ENCODE data around the gene SDSL.

SDSL gene

GRCh38 chr12:113461666-113462065 lies 39.5 kb downstream of the SDSL start:
- TF ChIP-seq CTCF (IDR thresholded peaks at IDR 0.05; ENCODE audit: borderline replicate concordance, insufficient read depth, low read depth, low read length) = peak; percentile 44; the same call in 1 of the 2 replicates
- H3K4me3 ChIP-seq (ENCODE audit: low read depth, low read length) = no peak overlapping the region

DNA sequence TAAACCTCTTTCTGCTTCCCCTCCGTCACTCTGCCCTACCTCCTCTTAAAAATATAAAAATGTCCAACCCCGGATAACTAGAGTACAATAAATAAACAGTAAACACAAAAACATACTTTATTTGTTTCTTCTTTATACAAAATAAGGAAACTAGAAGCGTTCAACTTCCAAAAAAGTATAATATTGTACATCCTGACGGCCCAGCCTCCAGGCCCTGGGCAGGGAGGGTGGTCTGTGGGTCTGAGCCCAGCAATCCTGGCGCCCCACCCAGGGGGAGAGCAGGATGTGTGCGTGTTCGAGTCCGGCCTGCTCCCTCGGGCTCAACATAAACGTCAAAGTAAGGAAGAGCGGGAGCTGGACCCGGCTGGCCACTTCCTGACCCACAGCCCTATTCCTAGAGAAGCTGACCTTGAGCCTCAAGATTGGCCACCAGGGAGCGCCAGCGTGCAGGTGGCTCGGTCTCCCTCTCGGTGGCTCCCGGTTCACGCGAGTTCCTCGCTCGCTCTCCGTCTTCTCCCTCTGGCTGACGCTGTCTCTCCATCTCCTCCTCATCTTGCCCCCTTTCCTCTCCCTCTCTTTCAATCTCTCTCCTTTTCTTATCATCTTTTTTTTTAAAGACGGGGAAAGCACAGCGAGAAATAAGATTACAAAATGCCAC lies 40.1 kb downstream of the SDSL start:
- no peak overlapping the region for H3K4me3 ChIP-seq (ENCODE audit: low read depth, low read length)
- peak; percentile 92 for TF ChIP-seq CTCF (IDR thresholded peaks at IDR 0.05; ENCODE audit: borderline replicate concordance, insufficient read depth, low read depth, low read length)

DNA sequence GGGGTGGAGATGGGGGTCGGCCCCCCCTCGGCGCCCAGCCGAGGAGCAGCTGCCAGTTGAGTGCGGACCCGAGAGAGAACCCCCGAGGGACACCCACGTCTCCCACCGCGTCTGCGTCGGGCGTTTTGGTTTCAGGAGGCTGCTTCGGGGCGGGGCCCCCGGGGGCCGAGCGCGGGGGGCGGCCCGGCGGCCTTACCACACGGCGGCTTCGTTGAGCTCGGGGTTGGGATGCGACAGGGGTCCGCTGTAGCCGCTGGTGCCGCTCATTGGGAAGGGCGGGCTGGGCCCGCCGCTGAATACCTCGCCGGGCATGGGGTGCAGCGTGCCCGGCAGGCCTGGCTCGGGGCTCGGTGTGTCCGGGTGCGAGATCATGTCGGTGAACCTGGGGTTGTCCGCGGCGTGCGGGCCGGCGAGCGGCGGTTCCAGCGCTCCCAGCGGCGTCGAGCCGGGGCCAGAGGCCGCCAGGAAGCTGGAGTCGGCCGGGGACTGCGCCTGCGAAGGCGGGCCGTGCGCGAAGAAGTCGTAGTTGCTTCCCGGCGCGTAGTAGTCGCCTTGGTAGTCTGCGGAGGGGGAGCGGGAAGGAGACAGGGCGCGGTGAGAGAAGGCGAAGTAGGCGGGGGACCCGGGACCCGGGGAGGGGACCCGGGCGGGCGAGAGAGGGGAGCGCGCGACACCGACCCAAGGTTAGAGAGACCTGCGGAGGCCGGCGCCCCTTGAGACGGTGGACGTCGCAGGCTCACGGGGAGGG lies 41.0 kb downstream of the SDSL start:
- no peak overlapping the region for H3K4me3 ChIP-seq (ENCODE audit: low read depth, low read length)
- no peak for TF ChIP-seq CTCF (IDR thresholded peaks at IDR 0.05; ENCODE audit: borderline replicate concordance, insufficient read depth, low read depth, low read length)

- no peak for TF ChIP-seq CTCF (IDR thresholded peaks at IDR 0.05; ENCODE audit: borderline replicate concordance, insufficient read depth, low read depth, low read length)
- H3K4me3 ChIP-seq (ENCODE audit: low read depth, low read length) = no peak overlapping the region
Observed at GRCh38 chr12:113463746-113464451, 41.7 kb downstream of the SDSL start.

DNA sequence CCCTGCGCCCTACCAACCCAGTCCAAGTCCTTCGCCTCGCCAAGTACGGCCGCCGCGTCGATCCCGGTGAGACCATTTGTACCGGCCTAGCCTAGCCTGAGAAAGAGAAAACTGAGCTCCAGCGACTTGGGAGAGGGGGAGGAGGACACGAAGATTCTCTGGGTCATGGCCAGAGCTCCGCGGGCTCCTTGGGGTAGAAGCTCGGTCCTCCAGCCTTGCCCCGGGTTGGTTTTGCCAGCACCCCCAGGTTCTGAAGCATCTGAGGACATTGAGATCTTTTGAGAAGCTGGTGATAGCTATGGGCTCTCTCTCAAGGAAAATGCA lies 42.2 kb downstream of the SDSL start:
- H3K4me3 ChIP-seq (ENCODE audit: low read depth, low read length) = no peak overlapping the region

More for the DNA sequence above, 42.2 kb downstream of the SDSL start:
- no peak for TF ChIP-seq CTCF (IDR thresholded peaks at IDR 0.05; ENCODE audit: borderline replicate concordance, insufficient read depth, low read depth, low read length)
